ENCODE results near the gene CARS2. TPM values are rescaled to one million over a fixed set of nuclear protein-coding genes. Genes with fewer than 3 reads are reported as not detected.

The CARS2 gene
- total RNA-seq, 1 donor, result 64.7 TPM

DNA sequence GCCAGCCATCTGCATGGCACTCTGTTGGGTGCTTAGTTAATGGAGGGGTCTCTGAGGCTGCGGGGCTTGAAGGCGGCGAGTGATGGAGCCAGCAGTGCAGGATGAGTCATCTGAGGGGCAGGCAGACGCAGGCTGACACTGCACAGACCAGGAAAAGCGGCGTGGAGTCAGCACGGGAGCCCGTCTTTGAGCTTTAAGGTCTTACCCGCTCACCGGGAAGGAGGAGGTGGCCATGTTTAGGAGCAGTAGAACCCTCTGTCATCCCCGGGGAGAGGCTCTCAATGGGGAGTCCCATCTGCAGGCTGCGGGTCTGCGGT is 77.5 kb downstream of the CARS2 start:
- H3K4me3 ChIP-seq (ENCODE audit: low read depth, low read length), result no peak overlapping the region
- TF ChIP-seq, protein P1, sequence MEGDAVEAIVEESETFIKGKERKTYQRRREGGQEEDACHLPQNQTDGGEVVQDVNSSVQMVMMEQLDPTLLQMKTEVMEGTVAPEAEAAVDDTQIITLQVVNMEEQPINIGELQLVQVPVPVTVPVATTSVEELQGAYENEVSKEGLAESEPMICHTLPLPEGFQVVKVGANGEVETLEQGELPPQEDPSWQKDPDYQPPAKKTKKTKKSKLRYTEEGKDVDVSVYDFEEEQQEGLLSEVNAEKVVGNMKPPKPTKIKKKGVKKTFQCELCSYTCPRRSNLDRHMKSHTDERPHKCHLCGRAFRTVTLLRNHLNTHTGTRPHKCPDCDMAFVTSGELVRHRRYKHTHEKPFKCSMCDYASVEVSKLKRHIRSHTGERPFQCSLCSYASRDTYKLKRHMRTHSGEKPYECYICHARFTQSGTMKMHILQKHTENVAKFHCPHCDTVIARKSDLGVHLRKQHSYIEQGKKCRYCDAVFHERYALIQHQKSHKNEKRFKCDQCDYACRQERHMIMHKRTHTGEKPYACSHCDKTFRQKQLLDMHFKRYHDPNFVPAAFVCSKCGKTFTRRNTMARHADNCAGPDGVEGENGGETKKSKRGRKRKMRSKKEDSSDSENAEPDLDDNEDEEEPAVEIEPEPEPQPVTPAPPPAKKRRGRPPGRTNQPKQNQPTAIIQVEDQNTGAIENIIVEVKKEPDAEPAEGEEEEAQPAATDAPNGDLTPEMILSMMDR (IDR thresholded peaks at IDR 0.05; ENCODE audit: insufficient read depth, low read length), result no peak
- DNase-seq (ENCODE audit: low read depth), result peak; percentile 29

DNA sequence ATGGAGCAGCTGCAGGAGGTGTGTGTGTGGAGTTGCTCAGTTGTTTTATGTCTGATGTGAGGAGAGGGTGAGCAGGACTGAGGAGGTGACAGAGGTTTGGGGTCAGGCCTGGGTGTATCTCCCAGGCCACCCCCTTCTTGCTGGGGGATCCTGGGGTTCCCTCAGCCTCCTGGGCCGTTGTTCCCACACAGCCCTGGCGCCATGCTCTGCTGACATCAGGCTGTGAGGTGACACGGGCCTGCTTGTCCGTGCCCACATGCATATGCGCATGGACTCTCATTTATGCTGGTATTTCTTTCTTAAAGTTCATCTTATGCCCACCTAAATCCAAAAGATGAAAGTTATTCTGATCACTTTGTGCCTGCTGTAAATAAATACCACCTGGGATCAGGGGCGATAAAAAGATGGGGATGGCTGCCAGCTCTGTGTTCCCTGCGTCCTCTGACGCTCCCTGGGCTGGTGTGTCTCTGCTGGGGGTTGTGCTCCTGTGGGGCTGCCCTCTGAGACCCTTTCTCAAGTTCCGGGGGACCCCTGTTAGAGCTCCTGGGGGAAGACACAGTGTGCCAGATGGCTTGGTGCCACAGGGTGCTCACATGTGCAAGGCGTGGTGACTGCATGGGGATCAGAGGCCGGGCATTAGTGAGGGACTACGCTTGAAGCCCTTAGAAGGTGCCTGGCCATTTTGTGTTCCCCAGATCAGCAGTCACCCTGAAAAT is 78.0 kb downstream of the CARS2 start:
- no peak overlapping the region for H3K4me3 ChIP-seq (ENCODE audit: low read depth, low read length)
- TF ChIP-seq, protein P1 (IDR thresholded peaks at IDR 0.05; ENCODE audit: insufficient read depth, low read length), result no peak
- no peak for DNase-seq (ENCODE audit: low read depth)

DNA sequence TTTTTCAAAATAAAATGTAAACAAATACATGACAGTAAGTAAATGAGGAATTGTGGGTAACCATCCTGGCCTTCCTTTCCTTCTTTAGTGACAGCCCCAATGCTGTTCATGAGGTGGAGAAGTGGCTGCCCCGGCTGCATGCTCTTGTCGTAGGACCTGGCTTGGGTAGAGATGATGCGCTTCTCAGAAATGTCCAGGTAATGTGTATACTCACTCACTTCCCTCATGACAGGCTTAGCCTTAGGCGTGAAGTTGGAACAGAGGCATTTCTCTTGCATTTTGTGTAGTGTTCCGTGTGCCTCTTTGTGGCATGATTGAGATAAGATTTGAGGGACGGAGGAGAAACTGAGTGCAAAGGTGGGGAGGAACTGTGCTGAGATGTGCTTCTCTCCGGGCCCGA is 78.6 kb downstream of the CARS2 start:
- H3K4me3 ChIP-seq (ENCODE audit: low read depth, low read length), result no peak overlapping the region
- TF ChIP-seq, protein P1 (IDR thresholded peaks at IDR 0.05; ENCODE audit: insufficient read depth, low read length), result no peak
- no peak for DNase-seq (ENCODE audit: low read depth)

DNA sequence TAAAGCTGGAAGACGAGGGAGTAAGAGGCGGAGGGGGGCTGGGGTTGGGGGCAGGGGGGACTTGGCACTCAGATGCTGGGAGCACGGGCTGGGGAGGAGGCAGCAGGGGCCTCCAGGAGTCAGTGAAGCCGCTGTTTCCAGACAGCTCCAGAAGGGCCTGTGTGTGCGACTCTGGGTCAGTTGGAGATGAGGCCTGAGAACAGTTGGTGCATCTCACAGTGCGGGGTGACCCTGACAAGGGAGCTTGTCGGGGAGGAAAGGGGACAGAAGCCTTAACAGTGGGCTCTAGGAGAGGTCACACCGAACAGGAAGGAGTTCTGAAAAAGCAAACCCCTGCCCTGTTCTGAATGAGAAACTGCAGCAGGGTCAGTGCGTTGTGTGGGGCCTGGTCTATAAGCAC is 79.4 kb downstream of the CARS2 start:
- DNase-seq (ENCODE audit: low read depth), result no peak
- TF ChIP-seq, protein P1 (IDR thresholded peaks at IDR 0.05; ENCODE audit: insufficient read depth, low read length), result no peak
- no peak overlapping the region for H3K4me3 ChIP-seq (ENCODE audit: low read depth, low read length)

DNA sequence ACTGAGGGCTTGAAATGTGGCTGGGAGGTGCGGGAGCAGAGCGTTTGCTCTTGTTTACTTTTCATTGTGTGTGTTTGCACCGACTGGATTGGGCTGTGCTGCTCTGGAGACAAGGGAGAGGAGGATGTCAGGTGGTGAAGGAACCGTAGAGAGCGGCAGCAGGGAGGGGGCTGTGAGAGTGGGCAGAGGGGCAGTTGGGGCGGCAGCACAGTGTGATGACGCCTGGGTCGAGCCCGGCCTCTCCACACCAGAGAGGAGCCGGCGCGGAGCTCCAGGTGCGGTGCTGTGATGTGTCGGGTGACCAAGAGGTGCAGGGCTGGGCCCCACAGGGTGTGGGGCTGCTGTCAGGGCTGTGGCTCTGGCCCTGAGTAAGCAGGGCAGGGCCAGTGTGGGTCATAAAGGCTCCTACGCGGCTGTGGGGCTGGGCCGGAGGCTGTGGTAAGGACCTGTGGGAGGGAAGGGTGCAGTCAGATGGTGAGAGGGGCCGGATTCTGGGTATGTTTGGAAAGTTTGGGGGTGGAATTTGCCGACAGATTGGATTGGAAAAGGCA is 80.1 kb downstream of the CARS2 start:
- TF ChIP-seq, protein P1 (IDR thresholded peaks at IDR 0.05; ENCODE audit: insufficient read depth, low read length), result no peak
- H3K4me3 ChIP-seq (ENCODE audit: low read depth, low read length), result no peak overlapping the region
- no peak for DNase-seq (ENCODE audit: low read depth)

DNA sequence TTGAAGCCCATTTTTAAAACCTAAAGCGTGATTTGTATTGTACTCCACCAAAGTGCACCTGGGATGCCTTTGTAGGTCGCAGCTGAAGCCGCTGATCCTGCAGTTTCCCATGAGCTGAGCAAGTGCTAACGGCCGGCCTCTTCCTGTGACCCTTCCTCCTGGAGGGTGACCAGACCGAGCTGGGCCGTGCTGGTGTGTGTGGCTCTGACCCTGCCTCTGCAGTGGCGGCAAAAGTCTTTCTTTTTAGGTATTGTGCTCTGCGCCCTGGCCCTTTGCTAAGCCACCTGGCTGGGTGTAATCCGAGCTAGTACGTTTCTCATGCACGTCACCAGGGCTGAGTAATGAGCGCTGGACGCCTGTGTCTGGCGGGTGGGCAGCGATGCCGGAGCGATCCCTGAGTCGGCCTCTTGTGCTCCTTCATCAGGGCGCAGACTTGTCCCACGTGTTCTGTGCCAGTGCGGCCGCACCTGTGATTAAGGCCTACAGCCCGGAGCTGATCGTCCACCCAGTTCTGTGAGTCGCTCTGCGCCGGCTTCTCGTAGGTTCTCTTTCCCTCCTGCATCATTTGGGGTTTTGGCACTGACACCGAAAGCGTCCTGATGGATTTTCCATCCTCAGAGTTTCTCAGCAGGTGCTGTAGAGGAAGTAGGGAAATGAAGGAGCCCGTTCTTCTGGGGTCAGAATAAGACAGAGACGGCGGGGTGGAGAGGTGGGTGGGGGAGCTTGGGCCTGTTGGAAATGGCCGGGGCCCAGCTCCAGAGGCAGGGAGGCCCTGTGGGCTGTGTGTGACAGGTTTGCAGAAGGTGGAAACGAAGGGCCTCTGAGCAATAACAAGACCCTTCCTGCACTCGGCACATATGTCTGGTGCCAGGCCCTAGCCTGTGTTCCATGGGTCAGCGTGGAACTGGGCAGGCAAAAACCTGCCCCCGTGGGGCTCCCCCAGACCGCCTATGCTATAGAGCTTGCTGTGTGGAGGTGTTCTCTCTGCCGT is 80.9 kb downstream of the CARS2 start:
- no peak for DNase-seq (ENCODE audit: low read depth)
- H3K4me3 ChIP-seq (ENCODE audit: low read depth, low read length), result no peak overlapping the region
- TF ChIP-seq, protein P1 (IDR thresholded peaks at IDR 0.05; ENCODE audit: insufficient read depth, low read length), result no peak

Measured in fibroblast of the aortic adventitia (primary cell).